A549 (cell line): ENCODE data around the gene TFAP2B.

ENCODE experiments used
- CTCF ChIP-seq: fragments of >200 bp; sonication (Bioruptor Twin); formaldehyde crosslinking; IDR thresholded peaks from 3 replicates; pipeline ENCODE4 v1.5.1; 2016
- EP300 ChIP-seq, 2 experiments: fragments of >200 bp; sonication (Bioruptor Twin); formaldehyde crosslinking; IDR thresholded peaks; 2 replicates in 1 of 2; 3 replicates in 1 of 2; pipeline ENCODE4 v1.6.1; 2016 to 2017
- MYC ChIP-seq: IDR thresholded peaks from 2 replicates; pipeline ENCODE4 v1.6.1; 2012; ENCODE audit warnings: mild to moderate bottlenecking, inconsistent platforms, low read length, improper control_type of control experiment, borderline replicate concordance
- TF ChIP-seq, protein P1 (sequence below): IDR thresholded peaks from 2 replicates; pipeline ENCODE4 v1.6.1; 2012

DNA sequence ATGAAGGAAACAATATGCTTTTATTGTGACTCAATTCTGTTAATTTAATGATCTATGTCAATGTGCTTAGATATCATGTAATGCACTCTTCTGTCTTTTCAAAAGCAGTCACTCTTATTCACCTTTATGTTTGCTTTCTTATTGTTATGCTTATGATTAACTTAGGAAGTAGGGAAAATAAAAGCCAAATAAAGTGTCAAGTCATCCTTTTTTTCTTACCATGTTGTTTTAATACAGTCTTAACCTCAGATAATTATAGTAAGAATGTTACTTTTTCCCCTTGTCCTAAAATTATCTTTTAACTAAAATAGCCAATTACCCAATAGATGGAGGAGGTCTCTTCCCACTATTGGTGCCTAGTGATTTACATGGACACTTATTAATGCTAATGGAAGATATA is 72.6 kb downstream of the TFAP2B start:
- TF ChIP-seq EP300 (IDR thresholded peaks at IDR 0.05): no peak
- TF ChIP-seq CTCF: no peak
- no peak for TF ChIP-seq MYC
- TF ChIP-seq, protein P1, sequence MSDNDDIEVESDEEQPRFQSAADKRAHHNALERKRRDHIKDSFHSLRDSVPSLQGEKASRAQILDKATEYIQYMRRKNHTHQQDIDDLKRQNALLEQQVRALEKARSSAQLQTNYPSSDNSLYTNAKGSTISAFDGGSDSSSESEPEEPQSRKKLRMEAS: no peak
